ENCODE data around the gene APOL5.

Gene APOL5

GRCh38 chr22:35703861-35704584, 13.6 kb upstream of the APOL5 start:
- TF ChIP-seq, protein P1, sequence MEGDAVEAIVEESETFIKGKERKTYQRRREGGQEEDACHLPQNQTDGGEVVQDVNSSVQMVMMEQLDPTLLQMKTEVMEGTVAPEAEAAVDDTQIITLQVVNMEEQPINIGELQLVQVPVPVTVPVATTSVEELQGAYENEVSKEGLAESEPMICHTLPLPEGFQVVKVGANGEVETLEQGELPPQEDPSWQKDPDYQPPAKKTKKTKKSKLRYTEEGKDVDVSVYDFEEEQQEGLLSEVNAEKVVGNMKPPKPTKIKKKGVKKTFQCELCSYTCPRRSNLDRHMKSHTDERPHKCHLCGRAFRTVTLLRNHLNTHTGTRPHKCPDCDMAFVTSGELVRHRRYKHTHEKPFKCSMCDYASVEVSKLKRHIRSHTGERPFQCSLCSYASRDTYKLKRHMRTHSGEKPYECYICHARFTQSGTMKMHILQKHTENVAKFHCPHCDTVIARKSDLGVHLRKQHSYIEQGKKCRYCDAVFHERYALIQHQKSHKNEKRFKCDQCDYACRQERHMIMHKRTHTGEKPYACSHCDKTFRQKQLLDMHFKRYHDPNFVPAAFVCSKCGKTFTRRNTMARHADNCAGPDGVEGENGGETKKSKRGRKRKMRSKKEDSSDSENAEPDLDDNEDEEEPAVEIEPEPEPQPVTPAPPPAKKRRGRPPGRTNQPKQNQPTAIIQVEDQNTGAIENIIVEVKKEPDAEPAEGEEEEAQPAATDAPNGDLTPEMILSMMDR (IDR thresholded peaks at IDR 0.05), result no peak

GRCh38 chr22:35705141-35705540, 12.5 kb upstream of the APOL5 start:
- TF ChIP-seq, protein P1 (IDR thresholded peaks at IDR 0.05), result no peak

GRCh38 chr22:35708453-35708852, 9.2 kb upstream of the APOL5 start:
- TF ChIP-seq, protein P1 (IDR thresholded peaks at IDR 0.05), result no peak

DNA sequence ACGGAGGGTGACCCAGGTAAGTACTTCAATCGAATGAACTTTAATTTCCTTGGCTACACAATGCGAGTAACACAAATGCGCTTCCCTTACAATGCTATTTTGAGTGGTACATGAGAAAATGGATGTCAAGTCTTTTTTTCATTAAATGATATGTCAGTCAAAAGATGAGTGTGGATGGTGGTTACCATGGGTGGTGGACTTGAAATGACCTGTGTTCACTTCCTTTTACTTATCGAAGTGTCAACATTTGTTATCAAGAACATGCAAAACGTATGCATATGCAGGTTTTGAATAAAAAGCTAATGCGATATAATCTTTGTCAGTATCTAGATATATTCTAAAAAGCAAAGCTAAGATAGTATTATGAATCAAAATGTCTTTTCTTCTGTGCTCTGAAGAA, 8.8 kb upstream of the APOL5 start:
- TF ChIP-seq, protein P1 (IDR thresholded peaks at IDR 0.05), result no peak

GRCh38 chr22:35711336-35711735, 6.3 kb upstream of the APOL5 start:
- TF ChIP-seq, protein P1 (IDR thresholded peaks at IDR 0.05), result no peak

- TF ChIP-seq, protein P1 (IDR thresholded peaks at IDR 0.05), result no peak
These were observed 5.0 kb upstream of the APOL5 start for GRCh38 chr22:35712672-35713071.

DNA sequence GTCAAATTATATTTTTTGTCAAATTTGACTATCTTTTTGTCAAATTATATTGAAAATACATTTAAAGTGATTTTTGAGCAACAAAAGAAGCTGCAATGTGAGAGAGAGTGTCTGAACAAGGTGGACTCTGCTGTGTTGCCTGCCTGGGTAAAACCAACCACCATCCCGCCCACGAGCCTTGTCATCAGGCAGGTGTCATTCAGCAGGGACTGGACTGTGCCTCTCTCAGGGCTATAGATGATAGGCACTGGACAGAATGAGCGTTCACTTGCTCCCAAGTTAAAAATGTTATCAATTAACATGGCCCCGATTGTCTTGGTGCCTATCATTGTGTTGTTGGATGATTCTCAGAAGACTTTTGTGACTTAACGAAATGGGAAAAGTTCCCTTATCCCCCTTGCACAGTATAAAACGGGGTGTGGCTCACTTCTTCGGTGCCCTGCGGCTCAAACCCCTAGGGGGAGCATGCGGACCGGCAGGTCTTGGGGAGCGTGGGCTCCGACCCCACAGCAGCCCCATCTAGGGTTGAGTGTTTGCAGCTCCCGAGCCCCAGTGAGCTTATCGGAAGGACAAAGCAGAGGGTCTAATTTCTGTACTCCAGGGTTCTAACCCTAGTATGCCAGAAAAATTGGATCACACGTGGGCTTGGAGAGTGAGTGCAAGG, 1.7 kb downstream of the APOL5 start:
- TF ChIP-seq, protein P1 (IDR thresholded peaks at IDR 0.05), result no peak

Measured in LNCAP (cell line).